H9 (cell line): Measurements from ENCODE around the gene WDR70. TPM values are rescaled to one million over a fixed set of nuclear protein-coding genes. Genes with fewer than 3 reads are reported as not detected.

Experiments
- DNase-seq: peaks from one replicate; pipeline ENCODE4 v3.0.0-alpha.2; 2017
- H2AFZ ChIP-seq: one replicate; pipeline ENCODE4 v1.6.1; 2013; ENCODE audit warnings: mild to moderate bottlenecking, low read length, control low read depth, moderate library complexity
- H2AK5ac ChIP-seq: 2 replicates; pipeline ENCODE4 v1.6.1; 2013; ENCODE audit warnings: low read length, control low read depth, mixed read lengths; ENCODE audit not compliant: insufficient read length
- H2BK120ac ChIP-seq: one replicate; pipeline ENCODE4 v1.6.1; 2013; ENCODE audit warnings: low read depth, mild to moderate bottlenecking, low read length, control low read depth, inconsistent platforms; ENCODE audit not compliant: poor library complexity, severe bottlenecking
- H2BK12ac ChIP-seq: 2 replicates; pipeline ENCODE4 v1.6.1; 2013; ENCODE audit warnings: low read length, control low read depth, mixed read lengths, low read depth; ENCODE audit not compliant: insufficient read length
- H2BK15ac ChIP-seq: 2 replicates; pipeline ENCODE4 v1.6.1; 2013; ENCODE audit warnings: low read depth, low read length, control low read depth
- H2BK20ac ChIP-seq: one replicate; pipeline ENCODE4 v1.6.1; 2013; ENCODE audit warnings: low read depth, mild to moderate bottlenecking, low read length, control low read depth, inconsistent platforms; ENCODE audit not compliant: poor library complexity, severe bottlenecking
- H2BK5ac ChIP-seq: 2 replicates; pipeline ENCODE4 v1.6.1; 2013; ENCODE audit warnings: low read length, control low read depth, mixed read lengths; ENCODE audit not compliant: insufficient read length
- H3K14ac ChIP-seq: 2 replicates; pipeline ENCODE4 v1.6.1; 2013; ENCODE audit warnings: low read length, control low read depth; ENCODE audit not compliant: insufficient read depth
- H3K18ac ChIP-seq: 2 replicates; pipeline ENCODE4 v1.6.1; 2013; ENCODE audit warnings: low read depth, mild to moderate bottlenecking, mixed read lengths, low read length, control low read depth; ENCODE audit not compliant: insufficient read length
- H3K23ac ChIP-seq: 2 replicates; pipeline ENCODE4 v1.6.1; 2013; ENCODE audit warnings: low read length, control low read depth, mixed read lengths, low read depth; ENCODE audit not compliant: insufficient read length
- H3K23me2 ChIP-seq: 2 replicates; pipeline ENCODE4 v1.6.1; 2013; ENCODE audit warnings: low read depth, mild to moderate bottlenecking, mixed read lengths, low read length, control low read depth; ENCODE audit not compliant: insufficient read length, poor library complexity, severe bottlenecking
- H3K27ac ChIP-seq: 2 replicates; pipeline ENCODE4 v1.5.1; 2013; ENCODE audit warnings: low read length, control low read depth, mixed read lengths, low read depth; ENCODE audit not compliant: insufficient read length
- H3K27me3 ChIP-seq: 2 replicates; pipeline ENCODE4 v1.6.1; 2013; ENCODE audit warnings: low read length, control low read depth, inconsistent platforms; ENCODE audit not compliant: insufficient read depth
- H3K4ac ChIP-seq: 2 replicates; pipeline ENCODE4 v1.6.1; 2013; ENCODE audit warnings: low read depth, mild to moderate bottlenecking, control low read depth, inconsistent platforms, low read length, moderate library complexity
- H3K4me1 ChIP-seq: 2 replicates; pipeline ENCODE4 v1.6.1; 2013; ENCODE audit warnings: low read length, control low read depth, inconsistent platforms; ENCODE audit not compliant: insufficient read depth
- H3K4me2 ChIP-seq: 2 replicates; pipeline ENCODE4 v1.6.1; 2013; ENCODE audit warnings: low read length, control low read depth, mixed read lengths; ENCODE audit not compliant: insufficient read length, insufficient read depth
- H3K56ac ChIP-seq: 2 replicates; pipeline ENCODE4 v1.6.1; 2013; ENCODE audit warnings: low read depth, mild to moderate bottlenecking, mixed read lengths, low read length, control low read depth; ENCODE audit not compliant: insufficient read length
- H3K79me1 ChIP-seq: 2 replicates; pipeline ENCODE4 v1.6.1; 2013; ENCODE audit warnings: low read depth, mild to moderate bottlenecking, moderate library complexity, low read length, control low read depth, inconsistent platforms; ENCODE audit not compliant: insufficient read depth, poor library complexity, severe bottlenecking
- H3K79me2 ChIP-seq: 2 replicates; pipeline ENCODE4 v1.6.1; 2013; ENCODE audit warnings: low read length, control low read depth, inconsistent platforms; ENCODE audit not compliant: insufficient read depth
- H3K9ac ChIP-seq: 2 replicates; pipeline ENCODE4 v1.6.1; 2013; ENCODE audit warnings: low read length, control low read depth, mixed read lengths; ENCODE audit not compliant: insufficient read length; ENCODE audit errors: extremely low read depth
- H3K9me3 ChIP-seq: one replicate; pipeline ENCODE4 v1.6.1; 2013; ENCODE audit warnings: low read depth, low read length, inconsistent platforms; ENCODE audit not compliant: control insufficient read depth
- H3T11ph ChIP-seq: one replicate; pipeline ENCODE4 v1.6.1; 2013; ENCODE audit warnings: mild to moderate bottlenecking, low read length, control low read depth, inconsistent platforms
- H4K20me1 ChIP-seq: one replicate; pipeline ENCODE4 v1.6.1; 2013; ENCODE audit not compliant: control insufficient read depth, insufficient read length, insufficient read depth
- H4K5ac ChIP-seq: 2 replicates; pipeline ENCODE4 v1.6.1; 2013; ENCODE audit warnings: low read depth, mild to moderate bottlenecking, mixed read lengths, low read length, control low read depth; ENCODE audit not compliant: insufficient read length
- H4K8ac ChIP-seq: replicated peaks from 2 replicates; pipeline ENCODE4 v1.6.1; 2013; ENCODE audit warnings: low read length, control low read depth, mixed read lengths, low read depth; ENCODE audit not compliant: insufficient read length
- H4K91ac ChIP-seq: 2 replicates; pipeline ENCODE4 v1.6.1; 2013; ENCODE audit warnings: low read depth, mild to moderate bottlenecking, moderate library complexity, mixed read lengths, low read length, control low read depth; ENCODE audit not compliant: insufficient read length
- H3K27ac Mint-ChIP-seq, 3 experiments: 2 replicates in 2 of 3; 3 replicates in 1 of 3; pipeline ENCODE4 v1.8.0; 2020 to 2021; ENCODE audit warnings: mixed read lengths in 3 of 3, mild to moderate bottlenecking in 1 of 3, moderate library complexity in 1 of 3
- H3K27me3 Mint-ChIP-seq: 2 replicates; pipeline ENCODE4 v1.8.0; 2021; ENCODE audit warnings: low read depth, mild to moderate bottlenecking, moderate library complexity, mixed read lengths
- H3K36me3 Mint-ChIP-seq, 3 experiments: 2 replicates in 2 of 3; 3 replicates in 1 of 3; pipeline ENCODE4 v1.8.0; 2020 to 2021; ENCODE audit warnings: low read depth in 3 of 3, mixed read lengths in 3 of 3; ENCODE audit not compliant: insufficient read depth in 1 of 3
- H3K4me1 Mint-ChIP-seq, 2 experiments: 2 replicates each; pipeline ENCODE4 v1.8.0; 2020; ENCODE audit warnings: mixed read lengths in 2 of 2
- H3K4me3 Mint-ChIP-seq, 2 experiments: 2 replicates in 1 of 2; 3 replicates in 1 of 2; pipeline ENCODE4 v1.8.0; 2020 to 2021; ENCODE audit warnings: mild to moderate bottlenecking in 2 of 2, mixed read lengths in 2 of 2, moderate library complexity in 1 of 2
- H3K9me3 Mint-ChIP-seq, 2 experiments: 2 replicates in 1 of 2; 3 replicates in 1 of 2; pipeline ENCODE4 v1.8.0; 2020; ENCODE audit warnings: mild to moderate bottlenecking in 2 of 2, mixed read lengths in 2 of 2, moderate library complexity in 1 of 2
- CTCF ChIP-seq: fragments of 200-600 bp; sonication (generic); conservative IDR thresholded peaks from 3 replicates; pipeline ENCODE4 v1.8.0; 2021; ENCODE audit warnings: antibody characterized with exemption, mild to moderate bottlenecking
- WGBS: extraction: QIAGEN DNeasy Blood & Tissue Kit; methylation state at CpG from one replicate; pipeline ENCODE4 v1.1.7; 2013; ENCODE audit warnings: missing lambda C conversion rate, low lambda C conversion rate, mixed read lengths; ENCODE audit not compliant: insufficient read length; ENCODE audit errors: extremely low coverage; 5-methylcytosine and 5-hydroxymethylcytosine counted together
- total RNA-seq: library from RNA; stranded (reverse); gene quantifications from 2 replicates; pipeline ENCODE4 v1.2.1, GENCODE V29; 2021

The WDR70 gene
- total RNA-seq, 1 experiment from 2014 or later, result 38.1 TPM

- no peak overlapping the region for H3K4me3 Mint-ChIP-seq
- H3K27me3 Mint-ChIP-seq, result no peaks in the 10 kb centered on the region
- H2BK12ac ChIP-seq, result no peak overlapping the region
- no peak overlapping the region for H3K9ac ChIP-seq
- no peak overlapping the region for H4K5ac ChIP-seq
- no peak for DNase-seq
- no peak overlapping the region for H4K91ac ChIP-seq
- no peak overlapping the region for H3K4ac ChIP-seq
- H4K20me1 ChIP-seq, result no peaks in the 10 kb centered on the region
- H3T11ph ChIP-seq, result no peak overlapping the region
- no peak overlapping the region; a peak in 1 of 7 replicates for H3K27ac Mint-ChIP-seq
- no peak overlapping the region for H3K4me2 ChIP-seq
- peaks cover 0 to 12% of the 10 kb centered on the region in 2 experiments; a peak in 2 of 4 replicates for H3K4me1 Mint-ChIP-seq
- H4K8ac ChIP-seq, result no peak overlapping the region
- WGBS, result no CpG with 5 or more reads among the region's 9 CpGs
- H3K27me3 ChIP-seq, result no peaks in the 10 kb centered on the region
- H3K9me3 ChIP-seq, result no peaks in the 10 kb centered on the region
- no peak overlapping the region for H2BK15ac ChIP-seq
- H3K27ac ChIP-seq, result no peak overlapping the region
- no peaks in the 10 kb centered on the region for H3K36me3 Mint-ChIP-seq
- no peak for TF ChIP-seq CTCF
- H3K23me2 ChIP-seq, result no peaks in the 10 kb centered on the region
- H2BK120ac ChIP-seq, result no peak overlapping the region
- H2BK20ac ChIP-seq, result no peak overlapping the region
- no peak overlapping the region for H3K56ac ChIP-seq
- H3K79me1 ChIP-seq, result no peaks in the 10 kb centered on the region
- H3K9me3 Mint-ChIP-seq, result no peaks in the 10 kb centered on the region
- H3K79me2 ChIP-seq, result no peaks in the 10 kb centered on the region
- no peak overlapping the region for H2BK5ac ChIP-seq
- H3K23ac ChIP-seq, result no peak overlapping the region
- H3K18ac ChIP-seq, result no peak overlapping the region
- H3K4me1 ChIP-seq, result no peaks in the 10 kb centered on the region; the same call in 1 of the 2 replicates
- no peak overlapping the region for H2AK5ac ChIP-seq
- H3K14ac ChIP-seq, result no peak overlapping the region
- no peak overlapping the region for H2AFZ ChIP-seq
Observed at GRCh38 chr5:37552770-37553719, 173.9 kb downstream of the WDR70 start.
